Fibroblast of the aortic adventitia (primary cell): ENCODE results near the gene YPEL2. TPM values are rescaled to one million over a fixed set of nuclear protein-coding genes. Genes with fewer than 3 reads are reported as not detected.
"Not testable (repeated sequence)": the region's sequence is repeated elsewhere in the genome, so short reads cannot be mapped to it uniquely, and the experiment has no call there.

Experiments
- DNase-seq: peaks from one replicate; pipeline ENCODE4 v3.0.0-alpha.2; 2010; ENCODE audit warnings: low read depth
- H3K4me3 ChIP-seq: 2 replicates; pipeline ENCODE4 v1.5.1; 2011; ENCODE audit warnings: low read depth, mild to moderate bottlenecking, control low read depth, low read length, moderate library complexity
- CTCF ChIP-seq: IDR thresholded peaks from 2 replicates; pipeline ENCODE4 v1.5.1; 2011; ENCODE audit warnings: mild to moderate bottlenecking, low read length, control low read depth, inconsistent platforms; ENCODE audit not compliant: insufficient read depth
- total RNA-seq: library from RNA; depleted of rRNA; stranded (reverse); fragments of >200 nt; gene quantifications from 2 replicates; pipeline ENCODE4 v1.2.3, GENCODE V29; 2012; ENCODE audit warnings: low replicate concordance

The YPEL2 gene
- total RNA-seq, 1 donor = 10.8 TPM

- no peak for TF ChIP-seq CTCF
- H3K4me3 ChIP-seq = no peak overlapping the region
- peak; percentile 13 for DNase-seq
Observed at GRCh38 chr17:59387351-59388068, 56.1 kb downstream of the YPEL2 start.

- no peak overlapping the region for H3K4me3 ChIP-seq
- TF ChIP-seq CTCF = no peak
- no peak for DNase-seq
Observed at GRCh38 chr17:59388069-59388556, 56.7 kb downstream of the YPEL2 start.

- no peak for TF ChIP-seq CTCF
- H3K4me3 ChIP-seq = no peak overlapping the region
- DNase-seq = peak; percentile 5
Observed at GRCh38 chr17:59389066-59389465, 57.6 kb downstream of the YPEL2 start.

GRCh38 chr17:59391021-59391420 lies 59.6 kb downstream of the YPEL2 start:
- no peak overlapping the region for H3K4me3 ChIP-seq

GRCh38 chr17:59392973-59393679 lies 61.7 kb downstream of the YPEL2 start:
- no peak overlapping the region for H3K4me3 ChIP-seq

More at GRCh38 chr17:59391021-59391420, 59.6 kb downstream of the YPEL2 start:
- no peak for DNase-seq
- no peak for TF ChIP-seq CTCF

GRCh38 chr17:59393742-59394410 lies 62.4 kb downstream of the YPEL2 start:
- DNase-seq, H3K4me3 ChIP-seq: not testable (repeated sequence)

More at GRCh38 chr17:59392973-59393679, 61.7 kb downstream of the YPEL2 start:
- no peak for TF ChIP-seq CTCF
- no peak for DNase-seq
